Lung microvascular endothelial cell (primary cell): Measurements from ENCODE around the gene OVOL1. TPM values are rescaled to one million over a fixed set of nuclear protein-coding genes. Genes with fewer than 3 reads are reported as not detected.
"Not testable (repeated sequence)": the region's sequence is repeated elsewhere in the genome, so short reads cannot be mapped to it uniquely, and the experiment has no call there.

Experiments used
- DNase-seq, 2 donors: peaks; one replicate each; pipeline versions ENCODE4 v3.0.0 to v3.0.0-alpha.2; 2010; ENCODE audit warnings: low read depth in 2 of 2
- total RNA-seq: library from RNA; depleted of rRNA; stranded (reverse); fragments of >200 nt; gene quantifications from 2 replicates; pipeline ENCODE4 v1.2.1, GENCODE V29; 2014

Gene OVOL1
- total RNA-seq, 1 donor from 2014 or later: not detected

DNA sequence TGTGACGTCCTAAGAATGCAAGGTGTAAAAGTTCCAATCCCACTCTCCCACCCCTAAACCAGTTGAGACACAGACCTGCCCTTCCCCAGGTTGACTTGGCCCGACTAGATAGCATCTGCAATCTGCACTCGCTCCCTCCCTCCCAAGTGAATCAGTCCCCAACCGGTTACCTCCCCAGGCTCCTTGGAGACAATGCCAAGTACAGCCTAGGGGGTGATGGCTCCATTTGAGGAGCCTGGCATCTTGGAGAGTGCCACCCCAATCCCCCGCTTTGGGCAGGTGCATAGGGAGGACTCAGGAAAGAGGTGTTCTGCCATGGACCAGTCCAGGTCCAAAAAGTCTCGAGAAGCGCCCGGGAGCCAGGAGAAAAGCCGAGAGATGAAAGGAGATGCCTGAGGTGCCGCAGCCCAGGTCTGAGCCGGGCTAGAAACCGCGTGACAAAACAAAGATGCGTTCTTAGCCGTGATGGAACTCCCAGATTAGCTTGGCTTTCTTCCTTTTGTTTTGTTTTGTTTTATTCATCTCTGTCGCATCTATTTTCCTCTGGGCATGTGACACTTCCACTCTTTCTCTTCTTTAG, 28.2 kb downstream of the OVOL1 start:
- DNase-seq: no peak

GRCh38 chr11:65816696-65817095, 29.8 kb downstream of the OVOL1 start:
- no peak for DNase-seq

DNA sequence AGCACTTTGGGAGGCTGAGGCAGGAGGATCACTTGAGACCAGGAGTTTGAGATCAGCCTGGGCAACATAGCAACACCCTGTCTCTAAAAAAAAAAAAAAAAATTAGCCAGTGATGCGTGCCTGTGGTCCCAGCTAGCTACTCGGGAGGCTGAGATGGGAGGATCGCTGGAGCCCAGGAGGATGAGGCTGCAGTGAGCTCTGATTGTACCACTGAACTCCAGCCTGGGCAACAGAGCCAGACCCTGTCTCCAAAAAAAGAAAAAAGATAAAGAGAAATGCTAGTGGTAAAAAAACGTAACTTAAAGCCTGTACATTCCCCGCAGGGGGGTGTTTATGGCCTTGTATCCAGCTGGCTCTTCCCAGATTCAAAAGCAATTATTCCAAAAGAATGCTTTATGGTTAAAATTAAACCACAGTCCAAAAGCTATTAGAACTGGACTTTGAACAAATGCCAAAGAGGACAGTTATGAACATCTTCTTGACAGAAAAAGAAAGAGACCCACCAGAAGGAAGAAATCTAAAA, 30.5 kb downstream of the OVOL1 start:
- DNase-seq: no peak

DNA sequence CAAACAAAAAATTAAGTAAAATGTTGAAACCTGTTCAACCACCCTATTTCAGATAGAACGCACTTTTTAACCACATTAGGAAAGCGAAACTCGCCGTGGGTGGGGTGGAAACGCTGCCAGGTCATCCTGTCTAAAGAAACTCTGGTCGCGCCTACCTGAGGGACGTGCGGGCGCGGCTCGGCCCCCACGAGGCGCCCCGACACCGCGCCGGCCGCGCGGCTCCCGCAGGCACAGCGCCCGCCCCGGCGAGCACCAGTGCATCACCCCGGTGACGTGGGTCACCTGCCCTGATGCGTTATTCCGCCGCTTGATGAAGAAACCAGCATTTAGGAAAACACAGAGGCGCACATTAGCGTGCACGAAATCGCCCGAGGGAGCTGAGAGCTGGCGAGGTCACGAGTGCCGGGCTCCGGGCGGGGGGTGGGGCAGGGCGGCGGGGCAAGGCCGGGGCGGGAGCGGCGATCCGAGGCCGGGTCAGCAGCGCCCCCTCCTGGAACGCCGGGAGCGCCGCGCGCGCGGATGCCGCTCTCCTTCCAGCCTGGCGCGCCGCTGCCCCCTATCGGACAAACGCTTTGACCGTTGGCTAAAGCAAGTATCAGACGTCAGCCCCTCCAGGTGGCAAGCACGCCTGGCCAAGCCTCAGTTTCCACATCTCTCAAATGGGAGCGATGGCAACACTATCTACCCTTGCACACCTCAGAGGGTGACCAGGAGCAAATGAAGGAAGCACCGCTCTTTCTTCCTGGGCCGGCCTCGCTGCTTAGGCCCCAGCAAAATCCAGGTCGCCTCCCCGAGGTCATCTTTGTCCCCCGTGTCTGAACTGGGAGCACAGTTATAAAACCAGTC, 31.2 kb downstream of the OVOL1 start:
- DNase-seq: peak; percentile 87 to 93

DNA sequence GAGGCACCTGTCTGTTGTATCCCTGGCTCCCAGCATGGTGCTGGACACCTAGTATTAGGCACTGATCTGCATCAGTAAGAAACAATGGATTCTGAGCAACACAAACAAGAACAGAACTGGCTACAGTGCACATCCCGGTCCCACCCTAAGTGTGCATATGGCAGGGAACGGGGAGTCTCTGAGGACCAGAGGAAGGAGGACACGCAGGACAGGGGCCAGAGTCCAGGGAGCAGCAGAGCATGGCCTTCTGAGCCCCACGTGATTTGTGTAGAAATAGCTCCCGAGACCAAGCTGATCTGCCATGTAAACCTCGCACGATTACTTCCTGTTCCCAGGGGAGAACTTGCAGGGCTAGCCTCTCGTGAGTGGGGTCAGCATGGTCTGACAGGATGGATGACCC, 34.2 kb downstream of the OVOL1 start:
- no peak for DNase-seq

DNA sequence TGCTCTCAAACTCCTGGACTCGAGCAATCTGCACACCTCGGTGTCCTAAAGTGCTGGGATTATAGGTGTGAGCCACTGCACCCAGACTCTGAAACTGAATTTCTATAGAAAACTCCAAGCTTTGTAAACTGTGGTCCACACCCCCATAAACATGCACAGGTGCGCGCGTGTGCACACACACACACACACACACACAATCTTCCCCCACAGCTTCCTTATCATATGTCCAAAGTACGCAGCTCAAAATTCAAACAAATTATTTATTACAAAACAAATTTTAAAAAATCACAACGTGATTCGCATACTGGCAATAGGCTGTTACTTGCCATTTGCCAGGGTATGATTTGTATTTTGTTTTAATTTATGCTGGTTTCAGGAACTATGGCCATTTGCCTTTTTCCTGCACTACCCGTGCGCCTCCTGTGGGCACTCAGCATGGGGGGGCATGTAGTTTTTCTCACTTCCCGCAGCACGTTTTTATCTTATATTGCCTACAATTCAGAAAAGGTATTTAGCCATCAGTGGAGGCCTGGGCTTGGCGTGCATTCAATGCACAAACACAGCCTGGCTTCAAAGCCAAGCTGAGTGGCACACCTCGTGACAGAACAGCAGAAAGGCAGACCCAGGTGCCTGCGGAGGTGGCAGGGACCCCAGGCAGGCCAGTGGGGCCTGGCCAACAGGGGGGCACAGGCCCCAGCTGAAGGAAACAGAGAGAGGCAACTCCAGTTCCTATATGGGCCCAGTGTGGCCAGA, 36.1 kb downstream of the OVOL1 start:
- DNase-seq: no peak

GRCh38 chr11:65826984-65827735, 40.3 kb downstream of the OVOL1 start:
- DNase-seq: no peak

GRCh38 chr11:65829459-65829858, 42.6 kb downstream of the OVOL1 start:
- no peak for DNase-seq

DNA sequence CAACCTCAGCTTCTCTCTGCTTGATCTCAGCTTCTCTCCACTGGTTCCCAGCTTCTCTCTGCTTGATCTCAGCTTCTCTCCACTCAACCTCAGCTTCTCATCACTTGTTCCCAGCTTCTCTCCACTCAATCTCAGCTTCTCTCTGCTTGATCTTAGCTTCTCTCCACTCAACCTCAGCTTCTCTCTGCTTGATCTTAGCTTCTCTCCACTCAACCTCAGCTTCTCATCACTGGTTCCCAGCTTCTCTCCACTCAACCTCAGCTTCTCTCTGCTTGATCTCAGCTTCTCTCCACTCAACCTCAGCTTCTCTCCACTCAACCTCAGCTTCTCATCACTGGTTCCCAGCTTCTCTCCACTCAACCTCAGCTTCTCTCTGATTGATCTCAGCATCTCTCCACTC, 45.4 kb downstream of the OVOL1 start:
- not testable (repeated sequence) for DNase-seq

- DNase-seq: peak; percentile 86 to 94
These were observed 46.6 kb downstream of the OVOL1 start, which contains the start of gene SNX32 for GRCh38 chr11:65833297-65834030. Gene SNX32, plus strand, starts transcription at chr11:65833963. Its CDS starts 103 bp downstream, at chr11:65834066.

DNA sequence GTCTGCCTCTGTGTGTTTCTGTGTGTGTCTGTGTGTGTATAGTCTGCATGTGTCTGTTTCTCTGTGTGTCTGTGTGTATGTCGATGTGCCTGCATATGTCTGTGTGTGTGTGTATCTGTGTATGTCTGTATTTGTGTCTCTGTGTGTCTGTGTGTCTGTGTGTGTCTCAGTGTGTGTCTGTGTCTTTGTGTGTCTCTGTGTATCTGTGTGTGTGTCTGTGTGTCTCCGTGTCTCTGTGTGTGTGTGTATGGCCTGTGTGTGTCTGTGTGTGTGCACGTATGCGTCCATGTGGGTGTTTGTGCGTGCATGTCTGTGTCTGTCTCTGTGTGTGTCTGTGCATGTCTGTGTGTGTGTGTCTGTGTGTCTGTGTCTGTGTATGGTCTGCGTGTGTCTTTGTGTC, 47.3 kb downstream of the OVOL1 start:
- DNase-seq: no peak

- DNase-seq: no peak
These were observed 55.3 kb downstream of the OVOL1 start for GRCh38 chr11:65842144-65842543.

- no peak for DNase-seq
These were observed 56.9 kb downstream of the OVOL1 start for GRCh38 chr11:65843811-65844210.

GRCh38 chr11:65844231-65844872, 57.5 kb downstream of the OVOL1 start:
- no peak for DNase-seq

Other genes with a start within 250 kb of the OVOL1 start
- gene LTBP3, start 228.7 kb upstream of the OVOL1 start, total RNA-seq: 20.5 and 23.0 TPM in 2 replicates
- gene ZNRD2, start 216.6 kb upstream of the OVOL1 start, total RNA-seq: 30.8 and 32.7 TPM in 2 replicates
- gene FAM89B, start 214.5 kb upstream of the OVOL1 start, total RNA-seq: 17.7 and 23.2 TPM in 2 replicates
- 2.0 and 4.8 TPM in 2 replicates for gene EHBP1L1, start 211.0 kb upstream of the OVOL1 start, total RNA-seq
- under 0.01 and 0.20 TPM in 2 replicates for gene KCNK7, start 191.3 kb upstream of the OVOL1 start, total RNA-seq
- 58.8 and 67.5 TPM in 2 replicates for gene MAP3K11, start 172.8 kb upstream of the OVOL1 start, total RNA-seq
- gene PCNX3, start 171.3 kb upstream of the OVOL1 start, total RNA-seq: 10.2 and 12.9 TPM in 2 replicates
- 42.9 and 92.5 TPM in 2 replicates for gene SIPA1, start 149.0 kb upstream of the OVOL1 start, total RNA-seq
- 10.2 and 16.1 TPM in 2 replicates for gene RELA, start 124.1 kb upstream of the OVOL1 start, total RNA-seq
- gene KAT5, start 74.8 kb upstream of the OVOL1 start, total RNA-seq: 33.6 and 49.2 TPM in 2 replicates
- 29.6 and 57.1 TPM in 2 replicates for gene RNASEH2C, start 66.3 kb upstream of the OVOL1 start, total RNA-seq
- 5.2 and 8.3 TPM in 2 replicates for gene AP5B1, start 6.1 kb upstream of the OVOL1 start, total RNA-seq
- gene SNX32, start 46.9 kb downstream of the OVOL1 start, total RNA-seq: under 0.01 and 0.44 TPM in 2 replicates
- 687 and 848 TPM in 2 replicates for gene CFL1, start 71.1 kb downstream of the OVOL1 start, total RNA-seq
- gene MUS81, start 73.4 kb downstream of the OVOL1 start, total RNA-seq: 27.7 and 36.3 TPM in 2 replicates
- gene EFEMP2, start 85.7 kb downstream of the OVOL1 start, total RNA-seq: 17.7 and 23.2 TPM in 2 replicates
- 0.20 and 0.22 TPM in 2 replicates for gene CTSW, start 92.8 kb downstream of the OVOL1 start, total RNA-seq
- 145 and 157 TPM in 2 replicates for gene FIBP, start 101.4 kb downstream of the OVOL1 start, total RNA-seq
- 51.9 and 56.0 TPM in 2 replicates for gene CCDC85B, start 103.6 kb downstream of the OVOL1 start, total RNA-seq
- 0.99 and 3.1 TPM in 2 replicates for gene FOSL1, start 113.3 kb downstream of the OVOL1 start, total RNA-seq
- gene C11orf68, start 132.0 kb downstream of the OVOL1 start, total RNA-seq: 10.2 and 15.7 TPM in 2 replicates
- 91.1 and 103 TPM in 2 replicates for gene DRAP1, start 132.4 kb downstream of the OVOL1 start, total RNA-seq
- not detected in 2 replicates for gene TSGA10IP, start 158.4 kb downstream of the OVOL1 start, total RNA-seq
- 25.7 and 30.2 TPM in 2 replicates for gene SART1, start 174.7 kb downstream of the OVOL1 start, total RNA-seq
- gene EIF1AD, start 215.1 kb downstream of the OVOL1 start, total RNA-seq: 17.0 and 21.8 TPM in 2 replicates
- 19.2 and 20.5 TPM in 2 replicates for gene BANF1, start 215.4 kb downstream of the OVOL1 start, total RNA-seq
- 0.20 and 0.22 TPM in 2 replicates for gene CST6, start 224.9 kb downstream of the OVOL1 start, total RNA-seq
- gene CATSPER1, start 239.4 kb downstream of the OVOL1 start, total RNA-seq: 0.22 TPM in 1 of 2 replicates, not detected in the other